8988T (cell line): Measurements from ENCODE around the gene SOWAHA.

Experiments used
- DNase-seq: peaks from one replicate; pipeline ENCODE4 v3.0.0; 2011

Gene SOWAHA

GRCh38 chr5:132812781-132813598, at the start of gene SOWAHA:
SOWAHA (plus strand) TSS chr5:132813302; CDS start chr5:132813622, 320 bp downstream.
- DNase-seq, result peak; percentile 83

- DNase-seq, result no peak
Observed at GRCh38 chr5:132764051-132764450, 49.1 kb upstream of the SOWAHA start.

- DNase-seq, result no peak
Observed at GRCh38 chr5:132764671-132765238, 48.3 kb upstream of the SOWAHA start.

GRCh38 chr5:132765311-132766019, 47.6 kb upstream of the SOWAHA start:
- DNase-seq, result no peak

DNA sequence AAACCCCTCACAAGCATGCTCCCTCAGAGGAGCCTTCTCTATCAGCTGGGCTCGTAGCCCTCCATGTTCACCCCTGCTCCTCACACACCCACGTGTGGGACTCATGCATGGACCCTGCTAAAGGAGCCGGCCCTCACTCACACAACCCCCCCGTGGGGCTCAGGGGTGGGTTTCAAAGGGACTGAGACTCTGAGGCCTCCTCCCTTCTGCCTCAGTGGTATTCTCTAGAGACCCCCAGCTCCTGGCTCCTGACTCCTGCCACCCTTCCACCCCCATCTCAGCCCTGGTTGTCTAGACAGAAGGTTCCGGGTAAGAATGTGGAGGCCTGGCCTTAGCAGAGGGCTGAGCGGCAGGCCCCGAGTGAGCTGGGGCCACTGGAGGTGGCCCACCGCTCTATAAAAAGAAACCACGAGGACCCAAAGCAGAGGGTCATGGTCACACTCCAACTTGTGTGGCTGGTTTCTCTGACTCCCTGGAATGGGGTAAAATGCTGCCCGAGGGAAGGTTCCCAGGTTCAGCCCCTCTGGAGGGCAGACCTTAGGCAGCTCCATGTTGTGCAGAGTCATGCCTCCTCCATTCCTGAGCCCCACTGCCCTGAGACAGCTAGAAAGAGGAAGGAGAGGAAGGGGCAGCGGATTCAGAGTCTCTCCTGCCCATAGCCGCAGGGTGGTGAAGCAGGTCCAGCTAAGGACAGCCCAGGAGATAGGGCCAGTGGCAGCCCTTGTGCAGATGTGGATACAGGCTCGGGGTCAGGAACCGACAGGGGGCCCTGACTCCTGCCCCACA, 46.9 kb upstream of the SOWAHA start:
- no peak for DNase-seq

GRCh38 chr5:132766806-132767055, 46.4 kb upstream of the SOWAHA start:
- DNase-seq, result no peak

- no peak for DNase-seq
Observed at GRCh38 chr5:132767150-132767549, 46.0 kb upstream of the SOWAHA start.

DNA sequence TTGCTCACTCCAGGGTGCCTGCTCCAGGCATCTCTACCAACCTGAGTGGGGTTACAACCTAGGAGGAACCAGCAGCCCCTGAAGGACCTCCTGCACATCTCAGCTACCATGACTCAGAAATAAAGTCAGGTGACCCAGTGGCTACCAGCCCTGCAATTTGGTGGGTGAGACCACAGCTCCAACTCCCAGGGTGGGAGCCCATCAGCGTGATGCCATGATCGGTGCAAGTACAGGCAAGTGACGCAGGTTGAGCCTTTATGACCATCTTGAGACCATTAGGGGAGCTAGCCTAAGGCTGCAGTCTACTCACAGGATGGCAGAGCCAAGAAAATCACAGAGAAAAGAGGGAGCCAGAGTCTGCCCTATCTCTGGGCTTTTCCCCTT, 44.6 kb upstream of the SOWAHA start:
- DNase-seq, result no peak

DNA sequence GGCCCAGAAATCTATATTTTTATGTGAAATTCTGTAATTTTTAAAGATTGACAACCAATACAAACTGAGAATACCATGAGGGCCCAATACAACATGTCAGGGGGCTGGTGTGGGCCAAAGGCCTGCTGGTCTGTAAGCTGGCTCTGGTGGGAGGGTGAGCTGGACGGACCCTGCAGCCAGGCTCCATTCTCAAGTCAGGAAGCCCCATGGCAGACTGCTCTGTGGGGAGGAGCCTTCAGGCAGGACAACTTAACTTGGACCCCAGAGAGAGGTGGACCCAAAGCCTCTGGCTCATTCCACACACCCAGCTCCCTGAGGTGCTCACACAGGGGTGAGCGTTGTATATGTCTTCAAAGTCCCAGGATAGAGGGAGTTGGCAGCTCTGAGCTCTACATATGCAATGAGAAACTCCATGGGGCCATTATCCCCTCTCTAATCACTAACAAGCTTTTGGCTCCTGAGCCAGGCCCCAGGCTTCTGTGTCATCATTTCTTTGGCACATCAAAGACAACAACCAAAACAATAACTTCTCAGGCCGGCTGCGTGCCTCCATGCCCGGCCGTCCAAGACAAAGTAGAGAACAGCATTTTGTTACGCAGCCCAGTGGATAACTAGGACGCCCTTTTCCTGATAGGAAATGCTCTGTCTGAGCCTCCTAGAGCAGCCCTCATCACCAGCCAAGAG, 42.5 kb upstream of the SOWAHA start:
- no peak for DNase-seq

- DNase-seq, result no peak
Observed at GRCh38 chr5:132771503-132771998, 41.6 kb upstream of the SOWAHA start.

GRCh38 chr5:132772291-132773070, 40.6 kb upstream of the SOWAHA start:
- no peak for DNase-seq

DNA sequence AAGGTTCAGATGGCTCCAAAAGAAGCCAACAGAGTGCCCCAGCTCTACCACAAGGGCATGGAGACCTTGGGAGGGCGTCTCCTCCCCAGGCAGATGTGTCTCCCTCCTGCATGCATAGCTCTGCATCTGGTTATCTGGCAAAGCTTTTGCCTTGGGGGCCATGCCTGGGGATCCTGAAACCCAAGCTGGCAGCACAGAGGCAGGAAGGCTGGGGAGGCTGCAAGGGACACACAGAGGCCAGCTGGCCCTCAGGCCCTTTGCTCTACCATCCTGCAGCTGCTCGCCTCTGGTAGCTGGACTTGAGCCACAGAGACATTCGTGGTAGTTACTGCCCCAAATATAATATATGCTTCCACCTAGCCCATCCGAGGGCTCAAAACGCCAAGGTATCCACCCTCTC, 40.0 kb upstream of the SOWAHA start:
- DNase-seq, result no peak

DNA sequence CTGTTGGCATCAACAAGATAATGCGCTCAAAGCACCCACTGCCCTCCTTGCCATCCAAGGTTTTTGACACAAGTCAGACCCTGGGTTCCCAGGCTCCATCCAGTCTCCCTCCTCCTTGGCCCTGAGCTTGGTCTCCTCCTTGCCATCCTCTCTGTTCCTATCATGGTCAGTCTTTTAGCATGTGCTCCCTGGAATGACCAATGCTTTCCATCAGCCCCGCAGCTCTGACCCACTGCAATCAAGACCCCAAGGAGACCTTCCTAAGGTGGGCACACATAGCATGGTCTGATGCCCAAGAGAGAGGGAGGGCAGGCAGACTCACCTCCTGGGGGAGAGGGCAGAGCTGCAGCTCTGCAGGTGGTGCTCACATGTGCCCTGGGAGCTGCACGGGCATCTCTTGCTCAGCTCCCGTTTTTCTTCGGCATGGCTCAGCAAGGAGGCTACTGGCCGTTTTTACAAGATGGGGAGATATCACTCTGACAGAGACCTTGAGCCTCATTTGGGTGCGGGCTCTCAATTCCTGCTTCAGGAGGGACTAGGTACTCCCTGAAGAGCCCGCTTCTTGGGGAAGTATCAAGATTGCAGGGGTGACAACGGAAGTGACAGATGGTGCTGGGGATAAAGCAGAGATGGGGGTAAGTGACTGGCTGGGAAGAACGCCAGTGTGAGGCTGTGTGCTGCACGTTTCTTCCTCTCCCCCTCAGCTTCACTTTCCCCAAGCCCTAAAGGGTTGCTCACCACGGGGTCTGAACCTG, 39.3 kb upstream of the SOWAHA start:
- no peak for DNase-seq

DNA sequence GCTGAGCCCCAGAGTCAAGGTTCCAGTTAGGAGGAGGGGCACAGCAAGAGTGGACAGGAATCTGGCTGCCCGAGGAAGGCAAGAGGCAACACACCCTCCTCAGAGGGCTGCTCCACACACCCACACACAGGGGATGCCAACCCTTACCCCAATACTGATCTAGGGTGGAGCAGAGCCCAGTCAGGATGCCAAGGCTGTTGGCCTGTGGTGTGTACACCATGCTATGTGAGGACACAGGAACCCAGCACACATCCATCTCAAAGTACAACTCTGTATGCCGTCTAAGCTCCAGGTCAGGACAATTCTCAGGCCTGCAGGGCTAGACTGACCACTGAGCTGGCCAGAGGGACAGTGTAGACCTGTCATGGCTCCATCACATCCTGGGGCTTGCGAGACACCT, 38.7 kb upstream of the SOWAHA start:
- DNase-seq, result no peak

GRCh38 chr5:132774896-132775295, 38.2 kb upstream of the SOWAHA start:
- DNase-seq, result no peak

DNA sequence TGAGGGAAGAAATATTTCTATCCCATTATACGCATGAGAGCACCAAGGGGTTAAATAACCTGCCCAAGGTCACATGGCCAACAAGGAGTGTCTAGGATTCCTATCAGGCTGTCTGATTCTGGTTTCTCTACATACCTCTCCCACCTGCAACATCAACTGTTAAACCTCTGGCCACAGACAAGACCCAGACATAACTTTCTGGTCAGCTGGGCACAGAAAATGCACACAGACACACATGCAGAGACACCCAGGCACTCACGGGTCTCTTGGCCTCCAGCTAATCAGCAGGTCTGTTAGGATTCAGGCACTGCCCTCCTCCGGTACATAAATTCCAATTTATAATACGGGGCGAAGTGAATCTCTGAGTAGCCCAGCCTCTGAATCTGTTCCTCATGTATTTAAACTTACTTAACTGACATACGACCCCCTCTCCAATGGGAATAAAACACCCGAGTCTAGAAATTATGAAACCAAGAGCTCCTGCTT, 37.6 kb upstream of the SOWAHA start:
- DNase-seq, result no peak

GRCh38 chr5:132776131-132776937, 36.8 kb upstream of the SOWAHA start:
- peak; percentile 72 for DNase-seq

DNA sequence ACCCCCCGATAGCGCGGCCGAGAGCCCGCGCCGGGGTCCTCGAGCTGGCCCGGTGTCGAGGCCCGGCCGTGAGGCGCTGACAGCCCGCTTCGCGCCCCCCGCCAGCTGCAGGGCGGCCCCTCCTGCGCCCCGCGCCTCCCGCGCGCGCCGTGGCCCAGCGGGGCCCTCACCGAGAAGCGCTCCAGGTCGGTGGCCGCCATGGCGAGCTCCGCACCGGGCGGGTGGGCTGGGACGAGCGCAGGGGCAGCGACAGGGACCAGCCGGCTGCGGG, 36.2 kb upstream of the SOWAHA start:
- DNase-seq, result no peak

GRCh38 chr5:132777209-132778069, 35.7 kb upstream of the SOWAHA start, which contains the start of gene SEPTIN8:
SEPTIN8 (minus strand) TSS chr5:132777239; CDS start chr5:132777137, 102 bp downstream.
- DNase-seq, result peak; percentile 79
